GDM1 (cell line): ENCODE measurements around the gene CCNF.
"Not testable (repeated sequence)": the region's sequence is repeated elsewhere in the genome, so short reads cannot be mapped to it uniquely, and the experiment has no call there.

ENCODE experiments used
- DNase-seq: peaks from one replicate; lab custom pipeline; 2025; lab: John Stamatoyannopoulos, UW

Gene CCNF

DNA sequence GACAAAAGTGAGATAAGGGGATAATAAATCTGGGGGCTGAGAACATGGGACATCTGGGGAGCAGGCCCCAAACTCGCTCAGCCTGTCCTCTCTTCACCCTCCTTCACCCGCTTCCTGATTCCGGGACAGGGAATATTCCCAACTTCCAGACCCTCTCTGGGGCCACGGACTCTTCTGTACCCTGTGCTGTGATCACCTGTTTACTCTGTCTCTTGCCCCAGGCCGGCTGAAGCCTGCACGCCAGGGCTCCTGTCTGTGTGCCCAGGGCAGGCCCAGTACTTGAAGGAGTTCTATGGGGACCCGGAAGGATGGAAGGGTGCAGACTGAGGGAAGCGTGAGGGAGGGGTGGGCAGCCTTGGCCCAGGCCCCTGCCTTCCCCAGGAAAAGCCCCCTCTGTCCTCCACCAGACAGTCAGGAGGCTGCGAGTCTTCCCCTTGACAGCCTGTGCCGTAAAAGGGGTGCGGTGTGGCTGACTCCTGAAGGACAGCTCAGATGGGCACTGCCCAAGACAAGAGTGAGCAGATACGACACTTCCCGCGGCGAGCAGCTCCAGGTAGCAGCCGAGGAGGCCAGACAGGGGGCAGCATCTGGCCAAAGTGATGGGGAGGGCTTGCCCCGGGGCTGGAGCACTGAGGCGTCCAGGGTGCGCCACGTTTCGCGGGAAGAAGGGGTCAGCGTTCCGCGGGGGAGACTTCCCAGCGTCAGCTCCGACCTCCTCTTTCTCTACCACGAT is 1.0 kb upstream of the CCNF start:
- DNase-seq = no peak

DNA sequence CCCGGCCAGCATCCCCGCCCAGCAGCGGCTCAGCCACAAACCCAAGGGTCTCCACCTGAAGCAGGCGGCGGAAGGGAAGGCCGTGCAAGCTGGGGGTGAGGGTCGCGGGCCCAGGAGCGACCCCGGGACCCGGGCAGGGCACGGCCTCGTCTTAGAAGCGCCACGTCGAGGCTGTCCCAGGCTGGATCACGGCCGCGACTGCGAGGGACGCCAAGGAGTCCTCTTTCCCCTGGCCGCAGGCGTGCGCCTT is 538 bp upstream of the CCNF start:
- no peak for DNase-seq

DNA sequence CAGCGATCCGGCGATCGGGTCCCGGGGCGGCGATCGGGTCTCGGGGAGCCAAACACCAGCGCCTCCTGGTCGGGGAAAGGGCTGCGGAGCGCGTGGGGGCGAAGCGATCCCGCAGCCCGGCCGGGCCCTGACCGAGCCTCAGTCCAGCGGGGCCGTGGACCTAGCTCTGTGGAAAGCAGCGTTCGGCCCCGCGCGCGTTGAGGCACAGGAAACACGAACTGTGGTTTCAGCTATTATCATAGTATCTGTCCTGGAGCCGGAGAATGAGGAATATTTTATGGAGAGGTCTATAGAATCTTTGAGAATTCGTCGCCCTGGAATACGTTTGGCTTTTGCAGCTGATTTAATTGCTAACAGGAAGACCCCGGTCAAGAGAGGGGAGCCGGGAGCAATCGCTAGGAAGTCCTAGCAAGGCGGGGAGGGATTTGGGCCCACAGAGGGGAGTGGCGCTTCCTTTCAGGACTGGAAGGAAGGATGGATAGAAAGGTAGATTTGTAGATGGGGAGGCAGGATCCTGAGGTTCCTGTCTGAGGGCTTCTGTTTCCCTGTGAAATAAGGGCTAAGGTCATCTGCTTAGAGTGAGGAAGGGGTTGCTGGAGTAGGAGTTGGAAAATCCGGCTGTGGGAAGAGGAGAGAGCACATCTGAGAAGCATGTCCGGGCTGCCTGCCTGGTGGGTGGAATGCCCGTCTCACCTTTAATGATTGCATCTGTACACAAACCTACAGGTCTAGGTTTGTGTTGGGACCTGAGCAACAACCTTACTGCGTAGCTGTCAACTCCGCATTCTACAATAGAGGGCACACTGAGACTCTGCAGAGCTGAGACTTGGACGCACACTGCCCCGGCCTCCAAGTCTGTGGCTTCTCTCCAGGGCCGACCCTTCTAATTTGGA is 770 bp downstream of the CCNF start:
- peak; percentile 7 for DNase-seq

DNA sequence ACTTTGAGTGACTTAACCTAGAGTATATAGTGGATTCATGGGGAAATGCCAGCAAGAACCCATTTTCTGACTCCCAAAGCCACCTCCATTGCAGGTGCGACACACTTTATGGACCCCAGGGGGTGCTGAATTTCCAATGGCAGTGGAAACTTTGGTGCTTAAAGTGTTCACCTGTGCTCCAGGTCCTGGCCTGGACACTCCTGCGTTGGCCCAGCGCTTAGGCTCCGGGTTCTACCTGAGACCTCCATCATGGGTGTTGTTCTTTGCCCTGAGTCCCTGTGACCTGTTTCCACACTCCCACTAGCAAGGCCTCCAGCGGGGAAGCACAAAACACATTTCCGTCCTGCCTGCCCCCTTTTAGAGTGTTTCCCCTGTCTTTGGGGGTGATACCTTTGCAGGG is 3.0 kb downstream of the CCNF start:
- DNase-seq = no peak

DNA sequence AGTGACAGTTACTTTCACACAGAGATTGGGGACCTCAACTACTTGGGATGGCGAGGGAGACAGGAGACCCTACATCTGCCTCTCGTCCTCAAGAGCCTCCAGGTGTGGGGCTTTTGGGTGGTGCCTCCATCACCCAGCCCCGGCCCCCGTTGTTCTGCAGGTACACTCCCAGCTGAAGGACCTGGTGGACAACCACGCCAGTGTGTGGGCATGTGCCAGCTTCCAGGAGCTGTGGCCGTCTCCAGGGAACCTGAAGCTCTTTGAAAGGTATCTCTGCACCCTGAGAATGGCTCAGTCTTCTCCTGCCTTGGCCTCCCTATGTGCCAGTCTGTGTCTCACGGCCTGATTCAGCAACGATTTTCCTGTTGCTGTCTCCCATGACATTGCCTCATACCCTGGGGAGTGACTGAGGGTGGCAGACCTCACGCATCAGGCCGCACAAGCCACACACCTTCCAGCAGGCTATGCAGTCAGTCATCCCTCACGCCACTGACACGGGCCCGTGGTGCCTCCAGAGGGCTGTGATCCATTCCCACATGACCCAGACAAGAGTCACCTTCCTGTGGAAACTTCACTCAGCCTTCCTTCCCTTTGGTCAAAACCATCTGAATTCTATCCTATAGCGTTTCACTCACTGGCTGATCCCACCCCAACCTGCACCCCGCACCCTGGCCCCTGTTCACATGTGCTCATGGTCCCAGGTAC is 3.7 kb downstream of the CCNF start:
- DNase-seq = no peak

DNA sequence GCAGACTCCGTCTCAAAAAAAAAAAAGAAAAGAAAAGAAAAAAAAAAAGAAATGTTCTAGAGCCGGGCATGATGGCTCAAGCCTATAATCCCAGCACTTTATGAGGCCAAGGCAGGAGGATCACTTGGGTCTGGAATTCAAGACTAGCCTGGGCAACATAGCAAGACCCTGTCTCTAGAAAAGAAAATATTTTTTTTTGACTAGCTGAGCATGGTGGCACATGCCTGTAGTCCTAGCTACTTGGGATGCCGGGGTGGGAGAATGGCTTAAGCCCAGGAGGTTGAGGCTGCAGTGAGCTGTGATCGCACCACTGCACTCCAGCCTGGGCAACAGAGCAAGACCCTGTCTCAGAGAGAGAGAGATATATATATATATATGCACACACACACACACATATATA is 6.0 kb downstream of the CCNF start:
- DNase-seq = not testable (repeated sequence)

DNA sequence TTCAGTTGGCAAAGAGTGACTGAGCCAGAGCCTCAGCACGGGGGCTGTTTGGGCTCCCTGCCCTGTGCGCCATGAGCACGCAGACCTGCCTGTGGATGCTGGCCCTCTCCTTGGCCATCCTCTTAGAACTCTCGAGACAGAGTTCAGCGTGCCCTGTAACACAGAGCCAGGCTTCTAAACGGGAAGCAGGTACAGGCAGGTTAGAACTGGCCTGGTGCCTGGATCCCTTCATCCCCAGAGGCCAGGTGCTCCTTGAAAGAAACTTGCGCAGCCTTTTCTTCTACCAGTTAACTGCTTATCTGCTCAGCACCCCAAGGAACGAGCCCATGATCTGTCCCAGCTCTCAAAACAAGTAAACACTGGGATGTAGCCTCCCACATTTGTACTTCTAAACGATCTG is 6.9 kb downstream of the CCNF start:
- no peak for DNase-seq

DNA sequence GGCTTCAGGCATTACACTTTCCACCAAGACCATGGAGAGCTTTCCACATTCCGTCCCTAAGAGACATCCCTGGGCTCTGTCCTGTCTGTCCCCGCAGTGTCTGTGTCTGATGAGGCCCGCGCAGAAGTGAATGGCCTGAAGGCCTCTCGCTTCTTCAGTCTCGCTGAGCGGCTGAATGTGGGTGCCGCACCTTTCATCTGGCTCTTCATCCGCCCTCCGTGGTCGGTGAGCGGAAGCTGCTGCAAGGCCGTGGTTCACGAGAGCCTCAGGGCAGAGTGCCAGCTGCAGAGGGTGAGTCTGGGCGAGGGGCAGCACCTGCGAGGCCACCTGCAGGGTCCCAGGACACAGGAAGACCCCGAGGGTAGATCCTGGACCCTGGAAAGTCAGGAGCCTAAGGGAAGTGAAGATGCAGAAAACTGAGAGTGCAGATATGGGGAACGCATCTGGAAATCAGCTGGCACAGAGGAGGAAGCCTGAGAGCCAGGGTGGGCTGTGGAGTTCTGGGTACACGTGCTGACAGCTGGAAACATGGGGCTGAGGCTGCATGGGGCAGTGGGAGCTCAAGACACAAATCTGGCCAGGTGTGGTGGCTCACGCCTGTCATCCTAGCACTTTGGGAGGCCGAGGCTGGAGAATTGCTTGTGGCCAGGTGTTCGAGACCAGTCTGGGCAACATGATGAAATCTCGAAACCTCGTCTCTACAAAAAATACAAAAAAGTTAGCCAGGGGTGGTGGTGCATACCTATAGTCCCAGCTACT is 8.0 kb downstream of the CCNF start:
- DNase-seq = no peak

DNA sequence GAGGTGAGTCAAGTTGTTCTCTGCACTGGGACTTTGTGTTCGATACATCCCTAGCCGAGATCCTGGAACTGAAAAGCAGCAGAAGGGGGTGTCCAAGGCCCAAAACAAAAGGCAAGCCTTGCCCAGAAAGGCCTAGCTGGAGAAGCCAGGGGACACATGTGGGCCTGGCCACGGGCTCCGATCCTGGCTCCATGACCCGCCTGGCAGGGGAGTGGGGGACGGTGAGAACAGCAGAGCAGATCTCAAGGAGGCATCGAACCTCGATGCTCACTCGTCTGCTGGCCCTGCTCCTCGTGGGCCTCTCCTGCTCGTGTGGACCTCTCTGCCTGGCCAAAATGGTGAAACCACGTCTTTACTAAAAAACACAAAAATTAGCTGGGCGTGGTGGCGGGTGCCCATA is 8.9 kb downstream of the CCNF start:
- no peak for DNase-seq

DNA sequence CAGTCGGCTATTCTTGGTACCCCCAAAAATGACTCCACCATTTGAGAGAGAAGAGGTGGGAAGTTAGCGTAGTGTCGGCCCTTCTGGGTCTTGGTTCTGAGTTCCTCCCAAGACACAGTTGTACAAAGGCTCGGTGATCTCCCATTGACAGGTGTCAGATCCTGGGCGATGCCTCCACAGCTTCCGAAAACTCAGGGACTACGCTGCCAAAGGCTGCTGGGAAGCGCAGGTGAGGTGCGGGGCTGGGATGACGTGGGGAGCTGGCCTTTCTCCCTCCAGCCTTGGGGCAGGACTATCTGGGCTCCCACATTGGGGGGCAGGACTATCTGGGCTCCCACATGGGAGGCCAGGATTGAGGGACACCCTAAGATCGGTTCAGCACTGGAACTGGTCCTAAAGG is 10.4 kb downstream of the CCNF start:
- no peak for DNase-seq

DNA sequence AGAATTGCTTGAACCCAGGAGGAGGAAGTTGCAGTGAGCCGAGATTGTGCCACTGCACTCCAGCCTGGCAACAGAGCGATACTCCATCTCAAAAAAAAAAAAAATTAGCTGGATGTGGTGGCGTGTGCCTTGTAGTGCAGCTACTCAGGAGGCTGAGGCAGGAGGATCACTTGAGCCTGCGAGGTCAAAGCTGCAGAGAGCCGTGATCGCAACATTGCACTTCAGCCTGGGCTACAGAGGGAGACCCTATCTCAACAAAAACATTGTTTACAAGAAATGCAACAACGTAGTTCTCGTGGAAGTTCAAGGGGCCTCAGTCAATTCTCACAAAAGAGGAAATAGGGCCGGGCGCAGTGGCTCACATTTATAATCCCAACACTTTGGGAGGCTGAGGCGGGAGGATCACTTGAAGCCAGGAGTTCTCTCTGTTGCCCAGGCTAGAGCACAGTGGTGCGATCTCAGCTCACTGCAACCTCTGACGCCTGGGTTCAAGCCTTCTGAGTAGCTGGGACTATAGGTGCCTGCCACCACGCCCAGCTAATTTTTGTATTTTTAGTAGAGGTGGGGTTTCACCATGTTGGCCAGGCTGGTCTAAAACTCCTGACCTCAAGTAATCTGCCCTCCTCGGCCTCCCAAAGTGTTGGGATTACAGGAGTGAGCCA is 12.0 kb downstream of the CCNF start:
- DNase-seq = not testable (repeated sequence)

DNA sequence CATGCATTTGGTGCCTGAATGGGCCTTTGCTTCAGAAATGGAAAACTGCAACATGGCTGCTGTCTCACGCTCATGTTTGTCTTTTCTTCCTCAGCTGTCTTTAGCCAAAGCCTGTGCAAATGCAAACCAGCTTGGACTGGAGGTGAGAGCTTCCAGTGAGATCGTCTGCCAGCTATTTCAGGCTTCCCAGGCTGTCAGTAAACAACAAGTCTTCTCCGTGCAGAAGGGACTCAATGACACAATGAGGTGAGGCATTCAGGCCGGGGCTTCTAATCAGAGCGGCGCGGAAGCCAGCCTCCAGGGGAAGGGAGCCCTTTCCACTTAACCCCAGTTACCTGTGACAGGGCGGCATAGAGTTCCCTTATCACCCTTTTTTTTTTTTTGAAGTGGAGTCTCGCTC is 14.3 kb downstream of the CCNF start:
- DNase-seq = no peak

DNA sequence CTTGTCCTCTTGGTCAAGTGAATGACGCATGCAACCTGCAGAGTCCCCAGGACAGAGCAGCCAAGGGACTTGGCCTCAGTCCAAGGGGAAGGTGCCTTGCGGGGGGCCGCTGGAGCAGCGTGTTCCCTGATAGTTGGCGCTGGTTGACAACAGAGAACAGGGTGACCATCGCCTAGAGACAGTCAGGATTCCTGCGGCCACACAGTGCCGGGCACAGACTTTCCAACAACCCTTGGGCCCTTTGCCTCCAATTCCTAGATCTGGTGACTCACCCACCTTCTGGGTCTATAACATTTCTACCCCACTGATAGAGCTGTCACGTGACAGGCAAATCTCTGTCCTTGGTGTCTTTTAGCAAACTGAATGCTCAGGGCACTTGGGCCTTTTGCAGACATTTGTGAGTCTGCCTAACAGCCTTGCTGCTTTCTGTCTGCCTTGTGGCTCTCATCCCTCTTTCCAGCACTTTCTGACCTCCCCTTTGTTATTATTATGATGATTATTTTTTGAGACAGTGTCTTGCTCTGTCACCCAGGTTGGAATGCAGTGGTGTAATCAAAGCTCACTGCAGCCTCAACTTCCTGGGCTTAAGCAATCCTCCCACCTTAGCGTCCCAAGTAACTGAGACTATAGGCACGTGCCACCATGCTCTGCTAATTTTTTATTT is 18.8 kb downstream of the CCNF start:
- no peak for DNase-seq

DNA sequence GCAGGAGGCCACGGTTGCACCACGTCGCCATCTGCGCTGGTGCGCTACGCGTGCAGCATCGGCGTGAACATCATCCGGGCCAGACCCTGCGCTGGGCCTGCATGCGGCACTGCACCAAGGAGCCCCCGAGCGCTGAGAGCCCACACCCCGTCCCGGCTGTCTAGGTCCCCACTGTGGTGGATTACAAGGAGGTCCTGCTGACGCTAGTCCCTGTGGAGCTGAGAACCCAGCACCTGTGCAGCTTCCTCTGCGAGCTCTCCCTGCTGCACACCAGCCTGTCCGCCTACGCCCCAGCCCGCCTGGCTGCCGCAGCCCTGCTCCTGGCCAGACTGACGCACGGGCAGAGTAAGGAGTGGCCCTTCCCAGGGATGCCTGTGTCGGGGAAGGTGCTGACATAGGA is 19.9 kb downstream of the CCNF start:
- no peak for DNase-seq

DNA sequence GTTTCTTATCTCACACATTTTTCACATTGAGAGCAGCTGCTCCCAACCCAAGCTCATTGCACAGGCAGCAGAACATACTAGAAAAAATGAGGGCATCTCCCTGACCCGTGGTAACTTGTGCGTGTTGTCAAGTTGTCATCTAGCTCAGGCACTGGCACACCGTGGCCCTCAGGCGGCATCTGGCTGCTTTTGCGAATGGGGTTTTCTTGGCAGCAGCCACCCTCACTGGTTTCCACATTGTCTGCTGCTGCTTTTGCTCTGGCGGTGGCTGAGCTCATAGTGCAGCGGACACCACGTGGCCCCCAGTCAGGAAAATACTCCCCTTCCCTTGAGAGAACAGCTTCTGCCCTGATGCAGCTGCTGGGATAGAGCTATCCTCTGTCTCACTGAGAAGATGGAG is 21.3 kb downstream of the CCNF start:
- no peak for DNase-seq

DNA sequence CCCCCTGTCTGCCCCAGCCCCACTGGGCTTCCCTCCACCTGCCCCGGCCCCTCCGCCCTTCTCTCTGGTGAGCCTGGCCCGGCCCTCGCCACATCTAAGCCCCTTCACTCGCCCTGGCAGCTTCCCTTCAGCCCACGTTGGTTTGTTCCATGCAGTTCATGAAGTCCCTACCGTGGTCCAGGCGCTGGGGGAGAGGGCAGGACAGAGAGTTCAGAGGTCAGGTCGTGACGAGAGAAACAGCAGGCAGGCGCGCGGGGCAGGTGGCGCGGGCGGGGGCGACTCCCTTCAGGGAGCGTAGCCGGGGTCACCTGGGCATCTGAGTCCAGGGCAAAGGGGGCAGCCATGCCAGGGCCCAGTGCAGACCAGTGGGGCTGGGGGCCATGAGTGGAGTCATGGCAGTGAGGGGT is 21.7 kb downstream of the CCNF start:
- DNase-seq = no peak

DNA sequence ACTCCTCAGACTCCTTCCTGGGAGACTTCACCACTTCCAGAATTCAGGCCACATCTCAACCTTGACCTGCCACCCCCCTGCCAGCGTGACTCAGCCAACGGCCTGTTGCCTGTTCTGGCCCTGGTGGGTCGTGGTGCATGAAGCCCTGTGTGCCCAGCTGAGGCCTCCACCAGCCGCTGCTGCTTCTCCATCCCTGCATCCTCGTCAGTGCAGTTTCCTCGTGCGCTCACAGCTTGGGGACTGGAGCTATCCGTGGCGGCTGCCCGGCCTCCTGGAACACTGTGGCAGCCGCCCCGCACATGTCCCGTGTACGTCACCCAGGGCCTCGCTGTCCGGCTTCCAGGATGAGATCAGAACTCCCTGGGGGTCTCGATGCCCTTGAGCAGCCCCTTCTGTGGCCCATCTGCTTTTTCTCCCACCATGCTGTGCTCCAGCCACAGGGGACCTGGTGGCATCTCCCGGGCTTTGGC is 22.6 kb downstream of the CCNF start:
- no peak for DNase-seq

DNA sequence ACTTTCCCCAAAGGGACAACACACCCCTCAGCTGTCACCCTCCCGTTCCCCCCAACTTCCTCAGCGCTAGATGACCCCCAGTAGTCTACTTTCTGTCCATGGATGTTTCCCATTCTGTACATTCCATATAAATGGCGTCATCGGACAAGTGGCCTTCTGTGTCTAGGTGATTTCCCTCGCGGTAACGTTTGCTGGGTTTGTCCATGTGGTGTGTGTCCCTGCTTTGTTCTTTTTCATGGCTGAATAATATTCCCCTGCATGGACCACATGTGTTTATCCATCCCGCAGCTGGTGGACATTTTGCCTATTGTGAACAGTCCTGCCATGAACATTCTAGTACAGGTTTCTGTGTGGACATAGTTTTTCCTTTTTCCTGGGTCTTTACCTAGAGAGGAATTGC is 23.4 kb downstream of the CCNF start:
- DNase-seq = no peak

DNA sequence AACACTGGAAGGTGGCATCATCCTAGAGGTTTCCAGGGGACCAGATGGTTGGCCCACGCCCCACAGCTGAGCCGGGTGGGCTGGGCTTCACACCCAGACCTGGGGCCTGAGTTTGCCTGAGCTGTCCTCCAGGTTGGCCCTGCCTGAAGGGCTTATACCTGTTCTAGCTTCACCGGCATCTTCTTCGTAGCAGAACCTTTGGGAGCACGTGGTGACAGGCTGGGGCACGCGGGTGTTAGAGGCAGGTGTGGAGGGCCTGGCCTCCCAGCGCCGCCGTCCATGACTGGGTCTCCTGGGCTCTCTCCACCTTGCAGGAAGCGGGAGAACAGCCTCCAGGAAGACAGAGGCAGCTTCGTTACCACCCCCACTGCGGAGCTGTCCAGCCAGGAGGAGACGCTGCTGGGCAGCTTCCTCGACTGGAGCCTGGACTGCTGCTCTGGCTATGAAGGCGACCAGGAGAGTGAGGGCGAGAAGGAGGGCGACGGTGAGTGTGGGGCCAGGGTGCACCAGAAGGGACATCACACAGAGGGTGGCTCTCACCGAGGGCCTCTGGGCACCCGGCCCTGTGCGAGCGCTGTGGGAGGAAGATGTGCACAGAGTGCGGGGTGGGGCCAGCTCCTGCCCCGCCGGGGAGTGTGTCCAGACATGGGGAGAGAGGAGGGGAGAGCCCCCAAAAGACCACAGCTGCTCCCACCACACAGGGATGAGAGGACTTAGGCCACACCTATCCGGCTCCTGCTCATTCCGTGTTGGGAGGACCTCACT is 26.0 kb downstream of the CCNF start:
- no peak for DNase-seq

DNA sequence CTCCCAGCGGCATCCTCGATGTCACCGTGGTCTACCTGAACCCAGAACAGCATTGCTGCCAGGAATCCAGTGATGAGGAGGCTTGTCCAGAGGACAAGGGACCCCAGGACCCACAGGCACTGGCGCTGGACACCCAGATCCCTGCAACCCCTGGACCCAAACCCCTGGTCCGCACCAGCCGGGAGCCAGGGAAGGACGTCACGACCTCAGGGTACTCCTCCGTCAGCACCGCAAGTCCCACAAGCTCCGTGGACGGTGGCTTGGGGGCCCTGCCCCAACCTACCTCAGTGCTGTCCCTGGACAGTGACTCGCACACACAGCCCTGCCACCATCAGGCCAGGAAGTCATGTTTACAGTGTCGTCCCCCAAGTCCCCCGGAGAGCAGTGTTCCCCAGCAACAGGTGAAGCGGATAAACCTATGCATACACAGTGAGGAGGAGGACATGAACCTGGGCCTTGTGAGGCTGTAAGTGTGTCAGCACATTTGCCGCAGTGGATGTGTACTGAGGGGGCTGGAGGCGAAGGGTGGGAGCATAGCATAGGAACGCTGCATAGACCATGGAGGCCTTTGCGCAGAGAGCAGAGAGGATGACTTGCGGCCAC is 27.4 kb downstream of the CCNF start:
- no peak for DNase-seq
